GM12864 (cell line): ENCODE measurements around the gene LUZP4.
A peak's percentile ranks its signal among the peaks of the same experiment; 100 is the strongest.
"Not testable (repeated sequence)": the region's sequence is repeated elsewhere in the genome, so short reads cannot be mapped to it uniquely, and the experiment has no call there.

Experiments used
- DNase-seq: peaks from one replicate; pipeline ENCODE4 v3.0.0-alpha.2; 2011; ENCODE audit warnings: low read depth
- H3K4me3 ChIP-seq: 2 replicates; pipeline ENCODE4 v1.5.1; 2011; ENCODE audit warnings: mild to moderate bottlenecking, low read depth, low read length, control low read depth
- CTCF ChIP-seq: IDR thresholded peaks from 2 replicates; pipeline ENCODE4 v1.5.1; 2011; ENCODE audit warnings: low read depth, mild to moderate bottlenecking, moderate library complexity, low read length, control low read depth, inconsistent platforms; ENCODE audit errors: missing control alignments

The LUZP4 gene

GRCh38 chrX:115311139-115311538 is 21.6 kb downstream of the LUZP4 start:
- TF ChIP-seq CTCF = no peak
- H3K4me3 ChIP-seq = no peak overlapping the region
- DNase-seq = no peak

- no peak for DNase-seq
- TF ChIP-seq CTCF = no peak
- no peak overlapping the region for H3K4me3 ChIP-seq
Measured at GRCh38 chrX:115311601-115312001, 22.1 kb downstream of the LUZP4 start.

GRCh38 chrX:115318139-115318538 is 28.6 kb downstream of the LUZP4 start:
- DNase-seq = no peak
- H3K4me3 ChIP-seq = no peak overlapping the region
- TF ChIP-seq CTCF = no peak

GRCh38 chrX:115322375-115322774 is 32.9 kb downstream of the LUZP4 start:
- no peak overlapping the region for H3K4me3 ChIP-seq
- TF ChIP-seq CTCF = no peak
- no peak for DNase-seq

- H3K4me3 ChIP-seq = no peak overlapping the region
- no peak for TF ChIP-seq CTCF
- no peak for DNase-seq
Measured at GRCh38 chrX:115324194-115324593, 34.7 kb downstream of the LUZP4 start.

GRCh38 chrX:115329282-115329681 is 39.8 kb downstream of the LUZP4 start:
- DNase-seq, H3K4me3 ChIP-seq: not testable (repeated sequence)

- peak; percentile 55 for TF ChIP-seq CTCF
- no peak overlapping the region for H3K4me3 ChIP-seq
- DNase-seq = peak; percentile 8
Measured at GRCh38 chrX:115330498-115331168, 41.1 kb downstream of the LUZP4 start.
